OCI-LY3 (cell line): ENCODE results near the gene CFAP46.

Experiments used
- H2AFZ ChIP-seq: fragments of 200-600, 300-600 bp; shearing (Covaris generic); 2 replicates; pipeline ENCODE4 v1.6.0; 2014; ENCODE audit warnings: antibody characterized with exemption, low read depth, low read length
- H3K27ac ChIP-seq: fragments of 200-600, 300-600 bp; sonication (generic); 2 replicates; pipeline ENCODE4 v1.5.1; 2014; ENCODE audit warnings: mild to moderate bottlenecking, low read length, moderate library complexity, mixed read lengths
- H3K27me3 ChIP-seq: fragments of 200-600, 300-600 bp; sonication (generic); 2 replicates; pipeline ENCODE4 v1.6.1; 2014; ENCODE audit warnings: low read depth, low read length, mixed read lengths
- H3K36me3 ChIP-seq: fragments of 200-600, 300-600 bp; sonication (generic); replicated peaks from 2 replicates; pipeline ENCODE3; 2014; ENCODE audit warnings: low read depth, low read length, mixed read lengths
- H3K4me1 ChIP-seq: fragments of 300-600, 200-600 bp; sonication (generic); 2 replicates; pipeline ENCODE4 v1.6.1; 2014; ENCODE audit warnings: low read length, mixed read lengths
- H3K4me2 ChIP-seq: fragments of 200-600, 300-600 bp; sonication (generic); 2 replicates; pipeline ENCODE4 v1.6.1; 2014; ENCODE audit warnings: low read length, mixed read lengths
- H3K4me3 ChIP-seq: fragments of 300-600, 200-600 bp; sonication (generic); 2 replicates; pipeline ENCODE4 v1.5.1; 2014; ENCODE audit warnings: antibody characterized with exemption, mild to moderate bottlenecking, low read length, moderate library complexity
- H3K79me2 ChIP-seq: fragments of 300-600, 200-600 bp; shearing (Covaris generic); 2 replicates; pipeline ENCODE4 v1.6.1; 2014; ENCODE audit warnings: mild to moderate bottlenecking, low read length, mixed read lengths
- H3K9ac ChIP-seq: fragments of 300-600, 200-600 bp; shearing (Covaris generic); 2 replicates; pipeline ENCODE4 v1.6.0; 2014; ENCODE audit warnings: mild to moderate bottlenecking, low read length, moderate library complexity
- H3K9me3 ChIP-seq: fragments of 200-600, 300-600 bp; shearing (Covaris generic); 2 replicates; pipeline ENCODE4 v1.6.1; 2014; ENCODE audit warnings: low read length, mixed read lengths; ENCODE audit not compliant: insufficient read depth
- H4K20me1 ChIP-seq: fragments of 200-600, 300-600 bp; sonication (generic); 2 replicates; pipeline ENCODE4 v1.6.1; 2016; ENCODE audit warnings: low read length, mixed read lengths; ENCODE audit not compliant: insufficient read depth
- EZH2phosphoT487 ChIP-seq: fragments of 200-600 bp; shearing (Covaris generic); IDR thresholded peaks from 2 replicates; pipeline ENCODE4 v1.6.1; 2018; ENCODE audit warnings: antibody characterized with exemption, mixed run types, low read depth
- TF ChIP-seq, protein P1 (sequence below): fragments of 200-600, 300-600 bp; sonication (generic); IDR thresholded peaks from 2 replicates; pipeline ENCODE4 v1.5.1; 2014; ENCODE audit warnings: antibody characterized with exemption, low read length, low read depth

Gene CFAP46

DNA sequence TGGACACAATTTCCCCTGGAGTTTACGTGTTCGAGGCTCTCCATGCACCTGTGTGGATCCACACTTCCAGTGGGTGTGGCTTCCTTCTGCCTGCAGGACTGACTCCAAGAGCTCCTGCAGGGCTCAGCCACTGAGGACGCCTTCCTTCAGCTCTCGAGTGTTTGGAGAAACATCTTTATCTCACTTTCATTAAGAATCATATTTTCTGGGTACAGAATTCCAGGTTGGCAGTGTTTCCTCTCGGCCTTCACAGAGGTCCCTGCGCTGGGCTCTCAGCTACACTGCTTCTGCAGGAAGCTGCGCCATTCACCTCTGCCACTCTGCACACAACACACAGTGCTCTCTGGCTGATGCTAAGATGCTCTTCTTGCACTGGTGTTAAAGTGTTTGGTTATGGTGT lies 86.5 kb downstream of the CFAP46 start:
- H3K4me2 ChIP-seq, result no peak overlapping the region
- H3K4me1 ChIP-seq, result no peaks in the 10 kb centered on the region
- no peak overlapping the region for H3K4me3 ChIP-seq
- no peaks in the 10 kb centered on the region for H3K79me2 ChIP-seq
- no peaks in the 10 kb centered on the region for H3K9me3 ChIP-seq
- H3K27me3 ChIP-seq, result no peaks in the 10 kb centered on the region
- no peak overlapping the region for H2AFZ ChIP-seq
- no peak overlapping the region for H3K9ac ChIP-seq
- TF ChIP-seq, protein P1, sequence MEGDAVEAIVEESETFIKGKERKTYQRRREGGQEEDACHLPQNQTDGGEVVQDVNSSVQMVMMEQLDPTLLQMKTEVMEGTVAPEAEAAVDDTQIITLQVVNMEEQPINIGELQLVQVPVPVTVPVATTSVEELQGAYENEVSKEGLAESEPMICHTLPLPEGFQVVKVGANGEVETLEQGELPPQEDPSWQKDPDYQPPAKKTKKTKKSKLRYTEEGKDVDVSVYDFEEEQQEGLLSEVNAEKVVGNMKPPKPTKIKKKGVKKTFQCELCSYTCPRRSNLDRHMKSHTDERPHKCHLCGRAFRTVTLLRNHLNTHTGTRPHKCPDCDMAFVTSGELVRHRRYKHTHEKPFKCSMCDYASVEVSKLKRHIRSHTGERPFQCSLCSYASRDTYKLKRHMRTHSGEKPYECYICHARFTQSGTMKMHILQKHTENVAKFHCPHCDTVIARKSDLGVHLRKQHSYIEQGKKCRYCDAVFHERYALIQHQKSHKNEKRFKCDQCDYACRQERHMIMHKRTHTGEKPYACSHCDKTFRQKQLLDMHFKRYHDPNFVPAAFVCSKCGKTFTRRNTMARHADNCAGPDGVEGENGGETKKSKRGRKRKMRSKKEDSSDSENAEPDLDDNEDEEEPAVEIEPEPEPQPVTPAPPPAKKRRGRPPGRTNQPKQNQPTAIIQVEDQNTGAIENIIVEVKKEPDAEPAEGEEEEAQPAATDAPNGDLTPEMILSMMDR, result no peak
- TF ChIP-seq EZH2phosphoT487, result no peak
- H3K36me3 ChIP-seq, result no peaks in the 10 kb centered on the region
- no peak overlapping the region for H3K27ac ChIP-seq
- H4K20me1 ChIP-seq, result no peaks in the 10 kb centered on the region

DNA sequence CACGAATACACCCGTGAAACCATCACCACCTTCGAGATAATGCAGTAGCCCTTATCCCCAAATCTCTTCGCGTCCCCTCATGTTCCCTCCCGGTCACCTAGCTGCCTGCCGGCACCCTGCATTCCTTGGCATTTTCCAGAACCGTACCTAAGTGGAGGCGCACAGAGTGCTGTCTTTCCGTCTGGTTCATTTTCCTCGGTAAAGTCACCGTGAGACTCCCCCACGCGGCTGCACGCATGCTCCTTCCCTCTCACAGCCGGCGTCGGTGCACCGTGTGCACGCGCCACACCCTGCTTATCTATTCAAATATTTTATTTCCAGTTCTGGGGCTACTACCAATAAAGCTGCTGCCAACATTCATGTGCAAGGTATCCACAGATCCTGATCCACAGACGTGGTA lies 90.9 kb downstream of the CFAP46 start:
- H3K4me1 ChIP-seq, result no peaks in the 10 kb centered on the region
- no peaks in the 10 kb centered on the region for H3K36me3 ChIP-seq
- no peaks in the 10 kb centered on the region for H3K79me2 ChIP-seq
- no peak overlapping the region for H2AFZ ChIP-seq
- no peaks in the 10 kb centered on the region for H3K27me3 ChIP-seq
- no peaks in the 10 kb centered on the region for H4K20me1 ChIP-seq
- H3K4me2 ChIP-seq, result no peak overlapping the region
- no peak for TF ChIP-seq EZH2phosphoT487
- TF ChIP-seq, protein P1, result no peak
- no peaks in the 10 kb centered on the region for H3K9me3 ChIP-seq
- no peak overlapping the region for H3K4me3 ChIP-seq
- H3K9ac ChIP-seq, result no peak overlapping the region
- no peak overlapping the region for H3K27ac ChIP-seq

DNA sequence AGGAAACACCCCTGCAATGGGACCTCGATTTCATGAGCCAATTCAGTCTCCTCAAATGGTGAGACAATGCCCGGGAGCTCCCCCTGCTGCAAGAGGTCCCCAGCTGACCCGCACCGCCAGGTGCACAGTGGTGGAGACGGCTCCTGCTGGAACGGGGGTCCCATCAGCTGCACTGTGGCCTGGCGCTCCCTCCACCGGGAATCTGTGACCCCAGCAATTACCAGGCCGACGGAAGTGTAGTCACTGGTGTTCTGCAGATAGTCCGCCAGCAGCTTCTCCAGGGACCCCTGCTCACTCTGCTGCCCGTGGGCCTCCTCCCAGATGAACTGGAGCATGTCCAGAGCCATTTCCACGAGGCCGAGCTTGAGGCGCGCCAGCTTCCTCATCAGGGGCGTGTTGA lies 91.5 kb downstream of the CFAP46 start:
- no peak overlapping the region for H3K4me2 ChIP-seq
- no peak overlapping the region for H2AFZ ChIP-seq
- H3K79me2 ChIP-seq, result no peaks in the 10 kb centered on the region
- H3K9ac ChIP-seq, result no peak overlapping the region
- no peaks in the 10 kb centered on the region for H3K27me3 ChIP-seq
- H3K9me3 ChIP-seq, result no peaks in the 10 kb centered on the region
- H3K4me1 ChIP-seq, result no peaks in the 10 kb centered on the region
- H3K27ac ChIP-seq, result no peak overlapping the region
- H3K4me3 ChIP-seq, result no peak overlapping the region
- H4K20me1 ChIP-seq, result no peaks in the 10 kb centered on the region
- no peaks in the 10 kb centered on the region for H3K36me3 ChIP-seq
- TF ChIP-seq, protein P1, result no peak
- no peak for TF ChIP-seq EZH2phosphoT487

DNA sequence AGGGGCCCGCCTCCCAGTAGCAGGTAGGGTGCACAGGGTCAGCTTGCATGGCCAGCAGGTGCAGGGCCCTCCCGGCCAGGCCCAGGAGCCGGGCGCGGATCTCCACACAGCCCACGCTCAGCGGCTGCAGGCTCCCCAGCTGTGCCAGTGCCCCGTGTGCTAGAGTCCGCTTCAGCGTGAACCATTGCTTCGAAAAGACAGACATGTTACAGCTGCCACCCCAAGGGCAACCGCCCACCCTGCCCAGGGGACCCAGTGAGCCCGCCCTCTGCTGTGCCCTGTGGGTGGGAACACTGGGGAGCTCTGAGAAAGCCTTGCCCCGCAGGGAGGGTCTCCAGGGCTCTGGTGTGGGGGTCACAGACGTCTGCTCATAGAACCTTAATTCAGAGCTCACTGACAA lies 92.1 kb downstream of the CFAP46 start:
- Histone ChIP-seq H3K9ac (no peak overlapping the region), H3K4me1 (no peaks in the 10 kb centered on the region), H3K27ac (no peak overlapping the region), H2AFZ (no peak overlapping the region), H3K27me3 (no peaks in the 10 kb centered on the region), H3K4me2 (no peak overlapping the region), H3K36me3 (no peaks in the 10 kb centered on the region), H3K4me3 (no peak overlapping the region), H3K9me3 (no peaks in the 10 kb centered on the region), H4K20me1 (no peaks in the 10 kb centered on the region), H3K79me2 (no peaks in the 10 kb centered on the region)
- TF ChIP-seq EZH2phosphoT487, result no peak
- TF ChIP-seq, protein P1, result no peak
